Stimulated activated CD8-positive, alpha-beta memory T cell treated with anti-CD3 and anti-CD28 coated beads, Interleukin-2, amount 100 ng/mL, for 1 hour (primary cell): Measurements from ENCODE around the gene SDF4.

ENCODE experiments used
- DNase-seq, 2 donors: peaks; one replicate each; pipeline ENCODE4 v3.0.0-alpha.2; 2020; ENCODE audit warnings: low read depth in 2 of 2

The SDF4 gene

GRCh38 chr1:1231400-1232207 lies at the start of gene SDF4:
Gene SDF4, minus strand, starts transcription at chr1:1232001. Its CDS starts 3,229 bp downstream, at chr1:1228772.
- DNase-seq: peak; percentile 93 to 95

- DNase-seq: no peak
Measured at GRCh38 chr1:1280782-1281481, 49.1 kb upstream of the SDF4 start.

- DNase-seq: no peak
Measured at GRCh38 chr1:1279028-1279427, 47.2 kb upstream of the SDF4 start.

- no peak for DNase-seq
Measured at GRCh38 chr1:1278620-1279019, 46.8 kb upstream of the SDF4 start.

GRCh38 chr1:1275836-1276235 lies 44.0 kb upstream of the SDF4 start:
- no peak for DNase-seq

- DNase-seq: no peak
Measured at GRCh38 chr1:1274931-1275431, 43.2 kb upstream of the SDF4 start.

- no peak for DNase-seq
Measured at GRCh38 chr1:1274299-1274930, 42.6 kb upstream of the SDF4 start.

- DNase-seq: peak; percentile 88 to 91
Measured at GRCh38 chr1:1273512-1274298, 41.9 kb upstream of the SDF4 start, which contains the start of gene UBE2J2. Gene UBE2J2, minus strand, starts transcription at chr1:1273854. Its CDS starts 5,862 bp downstream, at chr1:1267992.

- DNase-seq: no peak
Measured at GRCh38 chr1:1273209-1273511, 41.4 kb upstream of the SDF4 start.

- no peak for DNase-seq
Measured at GRCh38 chr1:1272341-1273208, 40.8 kb upstream of the SDF4 start.

- DNase-seq: no peak
Measured at GRCh38 chr1:1270813-1271212, 39.0 kb upstream of the SDF4 start.

- no peak for DNase-seq
Measured at GRCh38 chr1:1268284-1268682, 36.5 kb upstream of the SDF4 start.

- DNase-seq: no peak
Measured at GRCh38 chr1:1267488-1268283, 35.9 kb upstream of the SDF4 start.

GRCh38 chr1:1264868-1265272 lies 33.1 kb upstream of the SDF4 start:
- DNase-seq: no peak

- DNase-seq: no peak
Measured at GRCh38 chr1:1264026-1264425, 32.2 kb upstream of the SDF4 start.

GRCh38 chr1:1262758-1263157 lies 31.0 kb upstream of the SDF4 start:
- DNase-seq: no peak

- no peak for DNase-seq
Measured at GRCh38 chr1:1262071-1262470, 30.3 kb upstream of the SDF4 start.

GRCh38 chr1:1260843-1261560 lies 29.2 kb upstream of the SDF4 start:
- DNase-seq: no peak

GRCh38 chr1:1259951-1260600 lies 28.3 kb upstream of the SDF4 start:
- DNase-seq: no peak
